Activated CD4-positive, CD25-positive, alpha-beta regulatory T cell treated with anti-CD3 and anti-CD28 coated beads, Interleukin-2, amount 50 U/mL, for 72 hours (primary cell): ENCODE data around the gene TEAD2.

Source experiments
- DNase-seq: peaks from one replicate; pipeline ENCODE4 v3.0.0; 2021

The TEAD2 gene

DNA sequence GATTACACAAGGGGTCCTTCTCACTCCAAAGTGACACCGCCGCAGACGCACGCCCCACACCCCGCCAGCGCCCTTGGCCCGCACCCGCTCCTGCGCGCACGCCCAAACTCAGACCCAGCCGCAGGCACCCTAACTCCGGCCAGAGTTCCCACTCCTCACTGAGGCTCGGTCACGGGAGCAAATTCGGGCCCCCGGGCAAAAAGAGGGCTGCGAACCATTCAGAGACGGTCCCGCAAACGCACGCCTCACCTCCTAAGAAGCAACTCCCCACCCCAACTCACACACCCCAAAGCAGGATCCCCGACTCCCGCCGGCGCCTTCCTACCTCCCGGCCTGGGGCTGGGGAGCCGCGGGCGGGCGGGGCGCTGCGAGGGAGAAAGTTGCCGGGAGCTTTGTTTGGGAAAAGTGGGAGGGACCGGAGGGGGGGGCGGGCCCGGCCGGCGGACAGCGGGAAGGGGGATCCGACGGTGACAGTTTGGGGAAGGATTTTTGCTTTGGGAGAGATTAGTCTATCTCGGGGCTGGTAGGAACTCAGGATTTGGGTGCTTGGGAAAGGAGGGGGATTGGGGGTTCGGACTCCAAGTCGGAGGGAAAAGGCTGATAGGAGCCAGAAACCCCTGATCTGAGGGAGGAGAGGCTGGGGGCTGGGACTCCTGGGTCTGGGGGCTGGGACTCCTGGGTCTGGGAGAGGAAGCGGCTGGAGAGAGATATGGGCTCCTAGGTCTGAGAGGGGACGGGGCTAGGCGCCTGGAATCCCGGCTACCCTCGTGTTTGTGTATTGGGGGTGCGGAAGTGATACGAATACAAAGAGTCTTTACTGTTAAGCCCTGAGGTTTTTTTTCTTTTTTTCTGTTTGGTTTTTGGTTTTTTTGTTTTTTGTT lies at the start of gene TEAD2:
TSS of gene TEAD2 (minus strand) at position 369 of the 881 bp plus-strand sequence. CDS start 2,341 bp downstream, outside the sequence.
- DNase-seq, result no peak

GRCh38 chr19:49411681-49412326 lies 49.6 kb upstream of the TEAD2 start:
- no peak for DNase-seq

DNA sequence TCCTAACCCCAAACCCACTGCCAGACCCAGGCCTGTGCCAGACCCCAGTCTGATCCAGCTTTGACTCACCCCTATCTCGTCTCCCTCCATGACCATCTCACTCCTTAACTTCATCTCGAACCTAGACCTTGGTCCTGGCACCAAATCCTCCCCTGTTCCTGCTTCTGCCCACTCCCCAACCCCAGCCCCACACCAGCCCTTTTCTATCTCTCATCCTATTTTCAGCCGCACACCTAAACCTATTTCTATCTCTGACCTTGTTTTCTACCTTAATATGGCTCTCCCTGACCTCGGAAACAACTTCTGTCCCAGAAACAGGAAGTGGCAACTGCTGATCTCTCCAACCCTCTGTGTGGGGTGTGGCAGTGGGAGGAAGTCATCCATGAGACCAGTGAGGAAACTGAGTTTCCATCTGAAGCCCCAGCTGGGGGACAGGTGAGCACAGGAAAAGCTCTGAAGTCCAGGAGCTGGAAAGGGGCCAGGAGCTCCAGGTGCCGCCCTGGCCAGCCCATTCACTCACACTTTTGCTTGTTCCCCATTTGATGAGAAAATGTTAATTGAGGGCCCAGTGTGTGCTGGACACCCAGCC lies 47.3 kb upstream of the TEAD2 start:
- DNase-seq, result no peak

- no peak for DNase-seq
These were observed 46.7 kb upstream of the TEAD2 start for GRCh38 chr19:49408816-49409440.

- DNase-seq, result no peak
These were observed 45.3 kb upstream of the TEAD2 start for GRCh38 chr19:49407482-49408015.

DNA sequence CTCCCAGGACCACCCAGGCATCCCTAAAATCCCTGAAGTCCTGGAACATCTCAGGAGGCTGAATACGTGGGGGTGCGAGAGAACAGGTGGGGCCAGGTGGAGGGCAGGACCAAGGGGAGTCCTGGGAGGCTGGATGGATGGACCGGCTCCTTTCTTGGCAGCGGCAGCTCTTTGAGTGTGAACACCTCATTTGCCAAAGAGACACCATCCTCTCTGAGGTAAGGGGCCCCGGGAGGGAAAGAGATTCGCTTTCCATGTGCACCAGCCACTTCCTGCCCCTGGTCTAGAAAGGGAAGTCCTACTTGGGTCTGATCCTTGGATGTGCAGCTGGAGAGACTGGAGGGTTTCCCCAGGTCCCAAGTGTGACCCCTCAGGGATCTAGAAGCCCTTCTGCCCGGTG lies 44.9 kb upstream of the TEAD2 start:
- DNase-seq, result no peak

DNA sequence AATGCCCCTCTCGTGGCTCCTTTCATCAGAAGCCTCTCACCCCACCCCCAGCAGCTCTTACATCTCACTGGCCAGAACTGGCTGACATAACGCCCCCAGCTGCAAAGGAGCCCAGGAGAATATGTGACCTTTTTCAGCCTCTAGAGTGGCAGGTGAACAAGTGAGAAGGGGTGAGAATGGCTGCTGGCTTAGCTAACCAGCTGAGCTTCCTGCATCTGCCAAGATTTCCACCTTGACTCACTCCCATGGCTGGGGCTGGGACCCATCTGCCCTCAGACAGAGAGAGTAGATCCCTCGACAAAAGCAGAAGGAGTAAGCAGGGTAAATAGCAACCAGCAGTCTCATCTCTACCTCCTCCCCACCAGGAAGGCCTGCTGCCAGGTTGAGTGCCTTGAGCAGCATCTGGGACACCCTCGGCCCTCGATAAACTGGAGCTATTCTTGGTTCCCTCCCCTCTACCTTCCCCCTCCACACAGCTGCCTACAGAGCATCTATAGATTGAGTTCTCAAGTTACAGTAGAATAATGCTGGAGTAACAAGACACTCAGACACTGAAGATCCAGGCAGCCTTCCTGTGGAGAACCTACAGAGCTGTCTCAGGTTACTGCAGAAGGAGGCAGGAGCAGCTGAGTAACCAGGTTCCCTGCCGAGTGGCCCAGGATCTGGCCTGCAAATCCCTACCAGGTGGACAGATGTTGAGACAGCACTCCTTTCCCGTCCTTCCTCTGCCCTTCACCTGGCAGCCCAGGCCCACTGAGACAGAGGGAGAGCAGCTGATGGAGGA lies 41.4 kb upstream of the TEAD2 start:
- DNase-seq, result no peak

DNA sequence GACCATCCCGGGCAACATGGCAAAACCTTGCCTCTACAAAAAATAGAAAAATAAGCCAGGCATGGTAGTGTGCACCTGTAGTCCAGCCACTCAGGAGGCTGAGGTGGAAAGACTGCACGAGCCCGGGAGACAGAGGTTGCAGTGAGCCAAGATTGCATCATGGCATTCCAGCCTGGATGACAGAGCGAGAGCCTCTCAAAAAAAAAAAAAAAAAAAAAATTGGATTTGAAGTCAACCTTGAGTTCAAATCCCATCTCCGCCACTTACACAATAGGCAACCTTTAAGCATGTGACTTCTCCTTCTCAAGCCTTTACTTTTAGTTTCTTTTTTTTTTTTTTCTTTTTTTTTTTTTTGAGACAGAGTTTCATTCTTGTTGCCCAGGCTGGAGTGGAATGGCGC lies 37.8 kb upstream of the TEAD2 start:
- DNase-seq, result no peak

GRCh38 chr19:49398931-49399330 lies 36.7 kb upstream of the TEAD2 start:
- DNase-seq, result no peak

GRCh38 chr19:49398001-49398615 lies 35.9 kb upstream of the TEAD2 start:
- no peak for DNase-seq

GRCh38 chr19:49396738-49397505 lies 34.7 kb upstream of the TEAD2 start:
- no peak for DNase-seq

DNA sequence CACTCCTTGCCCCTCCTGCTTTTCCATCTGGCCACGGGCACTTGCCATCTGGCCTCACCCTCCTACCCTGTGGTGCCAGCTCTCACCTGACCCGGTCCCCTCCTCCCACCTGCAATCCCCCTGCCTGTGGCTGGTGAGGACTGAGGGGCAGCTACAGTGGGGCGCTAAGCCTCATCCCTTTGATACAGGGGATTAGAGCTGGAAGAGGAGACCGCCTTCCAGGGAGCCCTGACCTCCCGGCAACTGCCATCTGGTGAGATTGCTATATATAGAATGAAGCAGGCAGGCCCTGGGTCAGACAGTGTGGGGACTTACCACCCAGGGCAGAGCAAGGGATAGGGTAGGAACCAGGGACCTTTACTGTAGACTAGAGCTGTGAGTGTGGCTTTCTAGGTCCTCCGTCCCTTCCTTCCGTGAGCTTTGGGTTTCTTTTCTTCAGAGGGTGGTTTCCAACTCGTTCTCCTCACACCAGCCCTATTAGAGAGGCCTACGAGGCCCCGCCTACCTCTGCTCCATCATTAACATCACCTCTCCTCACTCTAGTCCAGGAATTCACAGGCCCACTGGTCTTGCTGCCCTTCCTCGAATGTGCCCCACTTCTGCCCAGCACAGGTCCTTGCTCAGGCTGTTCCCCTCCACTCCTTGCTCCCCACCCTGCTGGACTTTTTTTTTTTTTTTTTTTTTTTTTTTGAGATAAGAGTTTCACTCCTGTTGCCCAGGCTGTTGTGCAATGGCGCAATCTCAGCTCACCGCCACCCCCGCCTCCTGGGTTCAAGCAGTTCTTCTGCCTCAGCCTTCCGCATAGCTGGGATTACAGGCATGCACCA lies 33.6 kb upstream of the TEAD2 start:
- DNase-seq, result no peak

GRCh38 chr19:49393881-49394280 lies 31.7 kb upstream of the TEAD2 start:
- no peak for DNase-seq

DNA sequence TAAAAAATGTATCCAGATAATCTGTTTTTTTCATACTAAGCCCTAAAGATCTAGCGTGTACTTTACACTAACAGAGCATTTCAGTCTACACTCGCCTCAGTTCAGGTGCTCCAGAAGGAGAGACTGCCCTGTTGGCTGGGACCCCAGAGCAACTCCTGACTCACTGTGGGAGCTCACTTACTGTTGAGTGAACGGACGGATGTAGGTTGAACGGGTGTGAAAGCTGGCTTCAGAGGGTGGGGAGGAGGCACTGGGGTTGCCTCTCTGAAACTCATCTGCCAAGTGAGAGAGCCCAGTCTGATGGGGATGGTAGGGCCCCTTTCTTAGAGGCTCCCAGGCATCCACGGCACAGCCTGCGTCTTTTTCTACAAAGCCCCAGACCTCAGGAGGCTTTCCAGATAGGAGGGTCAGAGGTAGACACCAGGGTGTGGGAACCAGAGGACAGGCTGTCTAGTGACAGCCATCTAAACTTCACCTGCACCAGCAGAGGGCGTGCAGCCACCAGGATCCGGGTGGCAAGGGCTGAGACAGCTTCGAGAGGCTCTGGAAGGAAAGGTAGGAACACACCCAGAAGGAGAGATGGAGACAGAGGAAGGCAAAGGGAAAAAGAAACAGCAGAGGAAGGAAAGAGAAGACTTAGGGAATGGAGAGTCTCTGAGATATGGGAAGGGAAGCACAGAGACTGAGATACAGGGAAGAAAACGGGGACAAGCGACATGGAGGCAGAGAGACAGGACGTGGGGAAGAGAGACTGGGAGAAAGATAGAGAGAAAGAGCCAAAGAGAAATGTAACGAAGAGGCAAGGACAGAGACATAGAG lies 29.6 kb upstream of the TEAD2 start:
- peak; percentile 72 for DNase-seq

- no peak for DNase-seq
These were observed 28.7 kb upstream of the TEAD2 start for GRCh38 chr19:49390929-49391359.

DNA sequence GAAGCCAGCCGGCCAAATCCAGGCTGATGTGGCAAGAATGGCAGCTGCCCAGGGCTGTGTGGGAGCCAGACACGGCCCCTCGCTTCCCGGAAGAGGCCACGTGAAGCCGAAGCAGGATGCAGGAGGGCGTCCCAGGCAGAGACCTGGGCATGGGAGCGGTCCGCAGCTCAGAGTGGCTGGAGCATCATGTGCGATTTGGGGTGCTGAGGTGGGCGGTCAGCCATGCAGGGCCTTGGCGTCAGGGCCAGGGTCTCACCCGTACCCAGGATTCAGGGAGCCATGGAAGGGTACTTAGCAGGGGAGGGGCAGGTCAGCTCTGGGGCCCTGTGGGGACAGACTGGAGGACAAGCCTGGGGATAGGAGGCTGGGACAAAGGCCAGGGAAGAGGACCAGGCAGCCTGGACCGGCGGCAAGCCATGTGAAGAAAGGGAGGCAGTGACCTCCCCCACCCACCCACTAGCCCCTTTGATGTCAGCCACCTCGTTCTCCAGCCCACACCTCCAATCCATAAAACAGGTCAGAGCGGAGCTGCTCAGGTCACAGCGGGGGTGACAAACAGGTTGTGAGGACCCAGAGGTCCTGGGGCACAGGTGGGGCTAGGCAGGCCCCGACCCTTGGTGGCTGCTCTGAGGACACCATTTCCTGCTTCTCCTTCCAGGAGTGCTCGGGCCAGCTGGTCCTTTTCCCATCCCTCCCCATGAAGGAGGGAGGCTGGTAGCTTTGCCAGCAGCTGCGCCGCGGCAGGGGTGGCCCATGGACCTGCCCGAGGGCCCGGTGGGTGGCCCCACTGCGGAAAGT lies 28.1 kb upstream of the TEAD2 start:
- no peak for DNase-seq

GRCh38 chr19:49389406-49389805 lies 27.2 kb upstream of the TEAD2 start:
- DNase-seq, result no peak

GRCh38 chr19:49387936-49388372 lies 25.7 kb upstream of the TEAD2 start, which contains the start of gene KASH5:
Gene KASH5 (plus strand): TSS chr19:49388249. CDS start chr19:49390884, 2,635 bp downstream.
- DNase-seq, result peak; percentile 85
